Measurements from ENCODE around the gene NALCN.

The NALCN gene

GRCh38 chr13:101305981-101306411 is 110.3 kb downstream of the NALCN start:
- Histone ChIP-seq H3K27me3 (replicated peaks; ENCODE audit: control insufficient read depth, insufficient read depth, low read length) (no peaks in the 10 kb centered on the region; the same call in 1 of the 2 replicates), H3K4me3 (replicated peaks; ENCODE audit: low read depth, low read length) (no peak overlapping the region), H3K36me3 (ENCODE audit: control insufficient read depth, insufficient read depth, low read length) (no peaks in the 10 kb centered on the region)
- no peak for TF ChIP-seq CTCF (IDR thresholded peaks at IDR 0.05; ENCODE audit: insufficient read depth, low read length, poor library complexity, severe bottlenecking)
- DNase-seq (ENCODE audit: extremely low read depth, insufficient read length), result no peak

- Histone ChIP-seq H3K4me3 (replicated peaks; ENCODE audit: low read depth, low read length) (no peak overlapping the region), H3K36me3 (ENCODE audit: control insufficient read depth, insufficient read depth, low read length) (no peaks in the 10 kb centered on the region), H3K27me3 (replicated peaks; ENCODE audit: control insufficient read depth, insufficient read depth, low read length) (no peaks in the 10 kb centered on the region; the same call in 1 of the 2 replicates)
- TF ChIP-seq CTCF (IDR thresholded peaks at IDR 0.05; ENCODE audit: insufficient read depth, low read length, poor library complexity, severe bottlenecking), result no peak
- DNase-seq (ENCODE audit: extremely low read depth, insufficient read length), result no peak
Measured at GRCh38 chr13:101303521-101303920, 112.8 kb downstream of the NALCN start.

- no peaks in the 10 kb centered on the region for H3K27me3 ChIP-seq (replicated peaks; ENCODE audit: control insufficient read depth, insufficient read depth, low read length)
- no peak for TF ChIP-seq CTCF (IDR thresholded peaks at IDR 0.05; ENCODE audit: insufficient read depth, low read length, poor library complexity, severe bottlenecking)
- H3K36me3 ChIP-seq (ENCODE audit: control insufficient read depth, insufficient read depth, low read length), result no peaks in the 10 kb centered on the region
- no peak overlapping the region for H3K4me3 ChIP-seq (replicated peaks; ENCODE audit: low read depth, low read length)
- no peak for DNase-seq (ENCODE audit: extremely low read depth, insufficient read length)
Measured at GRCh38 chr13:101301053-101301452, 115.3 kb downstream of the NALCN start.

- Histone ChIP-seq H3K4me3 (replicated peaks; ENCODE audit: low read depth, low read length) (no peak overlapping the region), H3K27me3 (replicated peaks; ENCODE audit: control insufficient read depth, insufficient read depth, low read length) (no peaks in the 10 kb centered on the region), H3K36me3 (ENCODE audit: control insufficient read depth, insufficient read depth, low read length) (no peaks in the 10 kb centered on the region)
- TF ChIP-seq CTCF (IDR thresholded peaks at IDR 0.05; ENCODE audit: insufficient read depth, low read length, poor library complexity, severe bottlenecking), result no peak
- no peak for DNase-seq (ENCODE audit: extremely low read depth, insufficient read length)
Measured at GRCh38 chr13:101300531-101300930, 115.8 kb downstream of the NALCN start.

GRCh38 chr13:101298517-101298916 is 117.8 kb downstream of the NALCN start:
- no peaks in the 10 kb centered on the region for H3K36me3 ChIP-seq (ENCODE audit: control insufficient read depth, insufficient read depth, low read length)
- no peak for TF ChIP-seq CTCF (IDR thresholded peaks at IDR 0.05; ENCODE audit: insufficient read depth, low read length, poor library complexity, severe bottlenecking)
- H3K4me3 ChIP-seq (replicated peaks; ENCODE audit: low read depth, low read length), result no peak overlapping the region
- DNase-seq (ENCODE audit: extremely low read depth, insufficient read length), result no peak
- no peaks in the 10 kb centered on the region for H3K27me3 ChIP-seq (replicated peaks; ENCODE audit: control insufficient read depth, insufficient read depth, low read length)

- no peak for TF ChIP-seq CTCF (IDR thresholded peaks at IDR 0.05; ENCODE audit: insufficient read depth, low read length, poor library complexity, severe bottlenecking)
- DNase-seq (ENCODE audit: extremely low read depth, insufficient read length), result no peak
- Histone ChIP-seq H3K27me3 (replicated peaks; ENCODE audit: control insufficient read depth, insufficient read depth, low read length) (no peaks in the 10 kb centered on the region), H3K36me3 (ENCODE audit: control insufficient read depth, insufficient read depth, low read length) (no peaks in the 10 kb centered on the region), H3K4me3 (replicated peaks; ENCODE audit: low read depth, low read length) (no peak overlapping the region)
Measured at GRCh38 chr13:101297794-101298193, 118.5 kb downstream of the NALCN start.
